AG09319 (cell line): Measurements from ENCODE around the gene TEPSIN.
"Not testable (repeated sequence)": the region's sequence is repeated elsewhere in the genome, so short reads cannot be mapped to it uniquely, and the experiment has no call there.

Source experiments
- DNase-seq: peaks from one replicate; pipeline ENCODE4 v3.0.0-alpha.2; 2010; ENCODE audit warnings: low read depth; ENCODE audit errors: extremely low read depth
- CTCF ChIP-seq: IDR thresholded peaks from 2 replicates; pipeline ENCODE4 v1.5.1; 2011; ENCODE audit warnings: low read depth, mild to moderate bottlenecking, inconsistent platforms, low read length, moderate library complexity

The TEPSIN gene

GRCh38 chr17:81230043-81230820 is 8.6 kb downstream of the TEPSIN start:
- TF ChIP-seq CTCF: peak; percentile 14
- DNase-seq: no peak

- no peak for DNase-seq
- TF ChIP-seq CTCF: no peak
These were observed 9.3 kb downstream of the TEPSIN start for GRCh38 chr17:81229666-81229920.

- DNase-seq: no peak
- no peak for TF ChIP-seq CTCF
These were observed 9.8 kb downstream of the TEPSIN start for GRCh38 chr17:81228834-81229665.

- DNase-seq: no peak
- no peak for TF ChIP-seq CTCF
These were observed 10.4 kb downstream of the TEPSIN start for GRCh38 chr17:81228420-81228819.

- not testable (repeated sequence) for DNase-seq
These were observed 11.2 kb downstream of the TEPSIN start for GRCh38 chr17:81227630-81228029.

GRCh38 chr17:81223762-81224130 is 15.1 kb downstream of the TEPSIN start:
- no peak for DNase-seq
- TF ChIP-seq CTCF: no peak

- DNase-seq: peak; percentile 96
- no peak for TF ChIP-seq CTCF
These were observed 15.7 kb downstream of the TEPSIN start, which contains the start of gene CEP131 for GRCh38 chr17:81222906-81223761. Gene CEP131, minus strand, starts transcription at chr17:81222965. Its CDS starts 2,909 bp downstream, at chr17:81220056.
